MM.1S (cell line): Measurements from ENCODE around the gene CYFIP1.

ENCODE experiments used
- DNase-seq: peaks from one replicate; pipeline ENCODE4 v3.0.0-alpha.2; 2015
- H2AFZ ChIP-seq: fragments of 300-600 bp; sonication (generic); 2 replicates; pipeline ENCODE4 v1.6.0; 2016; ENCODE audit warnings: antibody characterized with exemption, low read length
- H3F3A ChIP-seq: fragments of 300-600 bp; sonication (generic); 2 replicates; pipeline ENCODE4 v1.6.1; 2016; ENCODE audit warnings: mild to moderate bottlenecking, antibody characterized with exemption, low read length, moderate library complexity, mixed read lengths; ENCODE audit not compliant: insufficient read depth
- H3K27ac ChIP-seq: fragments of 300-600 bp; sonication (generic); 2 replicates; pipeline ENCODE4 v1.5.1; 2016; ENCODE audit warnings: mild to moderate bottlenecking, low read length
- H3K27me3 ChIP-seq: fragments of 300-600 bp; sonication (generic); replicated peaks from 2 replicates; pipeline ENCODE4 v1.6.0; 2016; ENCODE audit warnings: low read length; ENCODE audit not compliant: insufficient read depth
- H3K36me3 ChIP-seq: fragments of 300-600 bp; sonication (generic); replicated peaks from 2 replicates; pipeline ENCODE4 v1.6.1; 2016; ENCODE audit warnings: mild to moderate bottlenecking, low read length, mixed read lengths; ENCODE audit not compliant: insufficient read depth
- H3K4me1 ChIP-seq: fragments of 300-600 bp; sonication (generic); 2 replicates; pipeline ENCODE4 v1.6.1; 2016; ENCODE audit warnings: low read length, mixed read lengths
- H3K4me2 ChIP-seq: fragments of 300-600 bp; sonication (generic); 2 replicates; pipeline ENCODE4 v1.6.0; 2016; ENCODE audit warnings: low read depth, low read length
- H3K4me3 ChIP-seq: fragments of 300-600 bp; sonication (generic); 2 replicates; pipeline ENCODE4 v1.5.1; 2016; ENCODE audit warnings: low read length, mixed read lengths
- H3K79me2 ChIP-seq: fragments of 300-600 bp; sonication (generic); 2 replicates; pipeline ENCODE4 v1.6.1; 2016; ENCODE audit warnings: mixed run types, low read length, mixed read lengths
- H3K9ac ChIP-seq: fragments of 300-600 bp; sonication (generic); 2 replicates; pipeline ENCODE4 v1.6.1; 2016; ENCODE audit warnings: low read length, mixed read lengths
- H3K9me2 ChIP-seq: fragments of 300-600 bp; sonication (generic); replicated peaks from 2 replicates; pipeline ENCODE4 v1.6.1; 2016; ENCODE audit warnings: mild to moderate bottlenecking, low read length, mixed read lengths; ENCODE audit not compliant: insufficient read depth
- H3K9me3 ChIP-seq: fragments of 300-600 bp; sonication (generic); replicated peaks from 2 replicates; pipeline ENCODE4 v1.6.1; 2016; ENCODE audit warnings: mild to moderate bottlenecking, low read length, mixed read lengths; ENCODE audit not compliant: insufficient read depth
- H4K20me1 ChIP-seq: fragments of 300-600 bp; sonication (generic); 2 replicates; pipeline ENCODE4 v1.6.1; 2016; ENCODE audit warnings: mild to moderate bottlenecking, low read length, moderate library complexity, mixed read lengths; ENCODE audit not compliant: insufficient read depth
- CTCF ChIP-seq: fragments of 300-600 bp; sonication (generic); IDR thresholded peaks from 2 replicates; pipeline ENCODE4 v1.5.1; 2016; ENCODE audit warnings: antibody characterized with exemption, low read length, mixed read lengths
- EZH2 ChIP-seq: fragments of 300-600 bp; sonication (generic); optimal IDR thresholded peaks from 2 replicates; pipeline ENCODE3; 2017; ENCODE audit warnings: low read depth, mild to moderate bottlenecking, antibody characterized with exemption, low read length, mixed read lengths
- EZH2phosphoT487 ChIP-seq: fragments of 300-600 bp; sonication (generic); IDR thresholded peaks from 2 replicates; pipeline ENCODE4 v1.6.1; 2018; ENCODE audit warnings: antibody characterized with exemption, low read length

Gene CYFIP1

GRCh38 chr15:22869856-22870255 is 110.3 kb downstream of the CYFIP1 start:
- H3K27me3 ChIP-seq: no peaks in the 10 kb centered on the region
- no peaks in the 10 kb centered on the region for H4K20me1 ChIP-seq
- no peak overlapping the region for H3K4me2 ChIP-seq
- no peak for TF ChIP-seq CTCF
- no peak for TF ChIP-seq EZH2phosphoT487
- no peak for TF ChIP-seq EZH2
- peaks cover 20% of the 10 kb centered on the region; the same call in 1 of the 2 replicates for H3K36me3 ChIP-seq
- no peak overlapping the region for H2AFZ ChIP-seq
- H3K9ac ChIP-seq: no peak overlapping the region
- H3K9me2 ChIP-seq: no peaks in the 10 kb centered on the region
- DNase-seq: no peak
- no peaks in the 10 kb centered on the region for H3K4me1 ChIP-seq
- peaks cover 9% of the 10 kb centered on the region; the same call in 1 of the 2 replicates for H3K79me2 ChIP-seq
- no peak overlapping the region for H3K27ac ChIP-seq
- H3F3A ChIP-seq: no peaks in the 10 kb centered on the region; the same call in 1 of the 2 replicates
- no peak overlapping the region for H3K4me3 ChIP-seq
- no peaks in the 10 kb centered on the region for H3K9me3 ChIP-seq

GRCh38 chr15:22868928-22869327 is 111.2 kb downstream of the CYFIP1 start:
- Histone ChIP-seq H4K20me1 (no peaks in the 10 kb centered on the region), H3K9me3 (no peaks in the 10 kb centered on the region), H3K27ac (no peak overlapping the region), H3K4me3 (no peak overlapping the region), H2AFZ (no peak overlapping the region), H3K36me3 (peaks cover 23% of the 10 kb centered on the region; the same call in 1 of the 2 replicates), H3F3A (no peaks in the 10 kb centered on the region; the same call in 1 of the 2 replicates), H3K4me2 (no peak overlapping the region), H3K27me3 (no peaks in the 10 kb centered on the region), H3K9me2 (no peaks in the 10 kb centered on the region), H3K9ac (no peak overlapping the region), H3K79me2 (peaks cover 16% of the 10 kb centered on the region), H3K4me1 (no peaks in the 10 kb centered on the region)
- no peak for DNase-seq
- TF ChIP-seq EZH2 (no peak), EZH2phosphoT487 (no peak)

- Histone ChIP-seq H2AFZ (no peak overlapping the region), H3K9me3 (no peaks in the 10 kb centered on the region), H3K4me1 (no peaks in the 10 kb centered on the region), H3K27ac (no peak overlapping the region), H3K9me2 (no peaks in the 10 kb centered on the region), H3K9ac (no peak overlapping the region), H3K79me2 (peaks cover 18% of the 10 kb centered on the region), H3F3A (no peaks in the 10 kb centered on the region; the same call in 1 of the 2 replicates), H3K27me3 (no peaks in the 10 kb centered on the region), H3K36me3 (peaks cover 25% of the 10 kb centered on the region; the same call in 1 of the 2 replicates), H3K4me2 (no peak overlapping the region), H4K20me1 (no peaks in the 10 kb centered on the region), H3K4me3 (no peak overlapping the region)
- DNase-seq: no peak
- TF ChIP-seq EZH2phosphoT487: no peak
Observed at GRCh38 chr15:22868495-22868894, 111.7 kb downstream of the CYFIP1 start.

- H3K27me3 ChIP-seq: no peaks in the 10 kb centered on the region
Observed at GRCh38 chr15:22867886-22868285, 112.3 kb downstream of the CYFIP1 start.

More at GRCh38 chr15:22867886-22868285, 112.3 kb downstream of the CYFIP1 start:
- Histone ChIP-seq H4K20me1 (no peaks in the 10 kb centered on the region), H3K9ac (no peak overlapping the region), H2AFZ (no peak overlapping the region), H3K27ac (no peak overlapping the region), H3K79me2 (peaks cover 24% of the 10 kb centered on the region), H3K36me3 (peaks cover 28% of the 10 kb centered on the region; the same call in 1 of the 2 replicates), H3K4me3 (no peak overlapping the region), H3K9me2 (no peaks in the 10 kb centered on the region), H3K4me2 (no peak overlapping the region), H3K9me3 (no peaks in the 10 kb centered on the region), H3K4me1 (no peaks in the 10 kb centered on the region), H3F3A (no peaks in the 10 kb centered on the region; the same call in 1 of the 2 replicates)
- no peak for TF ChIP-seq EZH2phosphoT487
- TF ChIP-seq CTCF: no peak
- TF ChIP-seq EZH2: no peak
- no peak for DNase-seq
